GM19043 (cell line): Measurements from ENCODE around the gene DUSP1.

Experiments
- ATAC-seq: cut with Tn5 transposase; IDR thresholded peaks from one replicate; pipeline ENCODE4 v1.9.1; 2021; ENCODE audit warnings: low read depth; ENCODE audit not compliant: unreplicated experiment

DUSP1 gene

DNA sequence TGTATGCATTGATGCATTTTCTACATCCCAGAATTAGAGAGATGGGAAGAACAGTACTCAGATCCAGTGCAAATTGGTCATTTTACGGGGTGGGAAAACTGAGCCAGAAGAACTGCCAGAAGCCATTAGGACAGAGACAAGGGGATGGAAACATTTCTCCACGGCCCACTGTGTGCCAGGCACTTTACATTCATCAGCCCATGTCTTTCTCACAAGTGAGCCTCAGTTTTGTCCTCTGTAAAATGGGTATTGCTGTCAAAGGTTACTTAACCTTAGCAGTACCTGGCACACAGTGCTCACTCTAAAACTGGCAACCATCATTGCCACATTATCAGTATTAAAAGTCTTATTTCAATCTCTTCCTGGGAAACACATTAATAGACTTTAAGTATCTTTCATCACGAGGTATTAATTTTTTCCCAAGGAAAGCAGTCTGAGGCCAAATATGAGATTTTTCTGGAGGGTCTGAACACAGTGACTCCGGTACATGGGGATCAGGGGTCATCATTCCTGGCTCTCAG, 5.2 kb downstream of the DUSP1 start:
- ATAC-seq, result no peak

GRCh38 chr5:172764861-172765765, 5.9 kb downstream of the DUSP1 start:
- peak; percentile 91 for ATAC-seq

GRCh38 chr5:172763120-172763464, 7.9 kb downstream of the DUSP1 start:
- ATAC-seq, result no peak

DNA sequence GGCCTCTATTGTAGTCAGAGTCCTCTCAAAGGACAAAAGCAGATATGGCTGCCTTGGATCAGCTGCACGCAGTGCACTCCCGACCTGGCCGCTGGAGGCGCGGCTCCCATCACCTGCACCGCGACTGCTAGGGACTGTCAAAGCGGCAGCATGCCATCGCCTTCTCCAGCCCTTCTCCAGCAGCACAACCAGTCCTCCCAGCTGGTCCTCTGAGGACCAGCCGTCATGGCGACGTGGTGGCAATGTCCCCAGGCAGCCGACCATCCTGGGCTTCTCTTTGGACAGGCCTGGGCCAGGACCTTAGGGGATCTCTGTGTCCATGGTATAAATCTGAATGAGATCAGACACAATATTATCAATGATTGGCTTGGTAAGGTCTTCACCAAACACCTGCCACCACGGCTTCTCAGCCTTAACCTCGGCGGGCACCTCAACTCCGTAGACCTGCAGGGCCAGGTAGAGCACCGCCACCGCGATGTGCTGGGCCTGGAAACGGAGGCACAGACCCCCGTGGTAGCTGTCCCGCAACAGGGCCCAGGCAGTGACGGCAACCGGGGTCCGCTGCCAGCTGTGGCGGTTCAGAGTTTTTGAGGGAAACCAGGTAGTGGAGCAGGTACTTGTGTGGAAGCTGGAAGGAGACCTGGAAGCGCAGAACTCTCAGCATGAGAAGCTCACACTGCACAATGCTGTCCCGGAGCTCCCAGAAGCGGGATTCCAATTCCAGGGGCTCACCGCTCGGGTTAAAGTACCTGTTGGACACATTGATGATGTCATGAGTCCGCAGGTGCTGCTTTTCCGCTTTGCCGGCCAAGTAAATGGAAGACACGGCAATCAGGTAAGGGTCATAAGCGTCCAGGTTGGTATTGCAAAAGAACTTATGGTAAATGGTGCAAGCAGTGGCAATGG, 8.5 kb downstream of the DUSP1 start:
- ATAC-seq, result no peak

DNA sequence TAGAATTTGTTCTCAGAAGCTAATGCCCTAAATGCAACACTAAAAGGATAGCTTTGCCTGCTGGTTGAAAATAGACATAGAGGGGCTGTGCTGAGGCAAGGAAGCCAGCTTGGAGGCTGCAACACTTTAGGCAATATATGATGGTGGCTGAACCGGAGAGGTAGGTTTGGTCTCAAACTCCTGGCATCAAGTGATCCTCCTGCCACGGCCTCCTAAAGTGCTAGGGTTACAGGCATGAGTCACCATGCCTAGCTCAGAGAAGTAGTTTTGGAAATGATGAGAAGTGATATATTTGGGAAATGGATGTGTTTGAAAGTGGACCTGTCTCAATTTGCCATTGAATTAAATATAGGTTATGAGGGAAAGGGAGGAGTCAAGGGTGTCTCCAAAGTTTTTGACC, 10.0 kb downstream of the DUSP1 start:
- ATAC-seq, result no peak

GRCh38 chr5:172760136-172760535, 10.9 kb downstream of the DUSP1 start:
- ATAC-seq, result no peak

GRCh38 chr5:172758834-172759149, 12.2 kb downstream of the DUSP1 start:
- no peak for ATAC-seq

- ATAC-seq, result no peak
Observed at GRCh38 chr5:172758077-172758833, 12.7 kb downstream of the DUSP1 start.

- no peak for ATAC-seq
Observed at GRCh38 chr5:172757394-172758010, 13.5 kb downstream of the DUSP1 start.

DNA sequence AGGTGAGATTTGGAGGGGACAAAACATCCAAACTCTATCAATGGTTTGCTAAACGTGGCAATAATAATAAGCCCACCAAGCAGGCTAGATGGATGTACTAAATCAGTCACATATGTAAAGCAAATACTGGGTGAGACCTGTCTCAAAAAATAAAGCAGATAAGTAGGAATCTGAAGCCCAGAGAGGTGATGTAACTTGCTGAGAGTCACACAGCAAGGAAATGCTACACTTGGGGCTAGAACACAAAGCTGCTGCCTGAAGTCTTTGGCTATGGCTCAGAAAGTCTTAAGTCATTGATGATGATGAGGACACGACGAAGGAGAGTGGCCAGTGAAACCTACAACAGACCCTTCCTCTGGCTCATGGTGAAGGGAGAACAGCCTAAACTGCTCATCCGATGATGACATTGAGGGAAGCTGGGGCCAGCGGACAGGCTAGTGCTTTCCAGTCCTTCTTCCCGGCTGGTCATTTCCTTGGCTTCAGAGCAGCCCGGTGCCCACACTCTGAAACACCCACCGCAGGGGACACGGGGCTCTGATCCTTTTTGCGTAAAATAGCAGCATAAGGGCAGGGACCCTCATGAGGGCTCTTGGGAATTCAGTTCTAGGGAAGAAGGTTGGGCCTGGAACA, 14.1 kb downstream of the DUSP1 start:
- no peak for ATAC-seq

GRCh38 chr5:172754596-172755356, 16.2 kb downstream of the DUSP1 start:
- no peak for ATAC-seq

- no peak for ATAC-seq
Observed at GRCh38 chr5:172753101-172753500, 17.9 kb downstream of the DUSP1 start.

- ATAC-seq, result no peak
Observed at GRCh38 chr5:172751761-172752510, 19.1 kb downstream of the DUSP1 start.

DNA sequence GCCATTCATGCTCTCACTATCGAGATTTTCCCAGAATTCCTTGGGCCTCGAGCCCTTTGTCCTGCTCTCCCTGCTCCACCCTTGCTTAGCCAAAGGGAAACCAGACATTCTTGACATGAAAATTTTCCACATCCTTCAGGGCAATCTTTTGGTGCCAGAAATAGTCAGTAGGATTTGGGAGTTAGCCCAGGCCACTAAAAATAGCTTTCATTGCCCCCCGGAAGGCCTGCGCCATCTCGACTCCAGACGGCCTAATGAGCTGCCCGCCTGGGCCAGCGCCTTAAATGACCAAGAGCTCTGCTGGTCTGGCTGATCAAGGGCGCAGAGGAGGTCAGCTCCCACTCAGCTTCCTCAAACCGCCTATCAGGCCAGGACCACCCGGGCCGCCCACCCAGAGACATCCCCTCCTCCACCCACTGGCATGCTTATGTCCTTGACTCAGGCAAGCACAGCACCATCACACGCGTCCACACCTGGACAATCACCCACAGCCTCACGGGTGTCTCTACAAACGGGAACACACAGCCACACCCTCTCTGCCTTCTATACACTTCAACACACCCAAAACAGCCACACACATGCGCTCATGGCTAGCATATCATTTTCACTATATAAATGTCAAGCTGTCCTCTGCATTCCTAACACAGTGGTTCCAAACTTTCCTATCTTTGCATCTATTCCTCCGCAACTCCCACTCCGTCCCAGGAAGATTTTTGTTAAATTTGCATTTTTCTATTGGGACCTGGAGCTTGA, 20.9 kb downstream of the DUSP1 start:
- ATAC-seq, result no peak

- no peak for ATAC-seq
Observed at GRCh38 chr5:172749076-172749475, 21.9 kb downstream of the DUSP1 start.

GRCh38 chr5:172748341-172748843, 22.6 kb downstream of the DUSP1 start:
- ATAC-seq, result no peak

DNA sequence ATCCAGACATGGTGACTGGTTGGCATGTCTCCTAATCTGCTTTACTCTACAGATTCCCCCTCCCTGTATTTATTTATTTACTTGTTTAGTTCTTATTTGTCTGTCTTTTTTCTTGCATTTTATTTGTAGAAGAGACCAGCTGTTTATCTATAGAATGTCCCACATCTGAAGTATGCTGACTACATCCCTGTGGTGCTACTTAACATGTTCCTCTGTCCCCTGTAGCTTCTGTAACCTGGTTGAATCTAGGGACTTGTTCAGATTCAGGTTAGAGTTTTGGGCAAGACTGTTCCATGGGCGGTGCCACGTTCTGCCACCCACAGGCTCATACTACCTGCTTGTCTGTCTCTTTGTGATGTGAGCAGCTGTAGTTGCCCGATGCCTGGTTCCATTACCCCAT, 23.5 kb downstream of the DUSP1 start:
- no peak for ATAC-seq

DNA sequence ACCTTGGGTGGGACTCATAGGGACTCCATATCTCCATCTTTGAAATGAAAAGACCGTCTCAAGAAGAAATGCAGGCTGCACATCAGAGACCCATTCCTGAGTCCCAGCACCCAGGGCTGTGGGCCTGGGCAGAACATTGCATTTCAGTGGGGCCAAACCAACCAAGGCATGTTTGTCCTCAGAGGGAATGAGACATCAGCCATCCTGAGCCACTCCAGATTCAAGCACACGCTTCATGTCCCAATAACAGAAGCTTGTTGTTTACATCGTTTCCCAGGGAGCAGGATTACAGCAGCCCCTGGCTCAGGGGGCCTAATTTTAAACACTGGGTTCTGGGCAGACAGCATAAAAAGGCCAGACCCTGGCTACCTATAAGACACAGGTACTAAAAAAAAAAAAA, 24.3 kb downstream of the DUSP1 start:
- ATAC-seq, result no peak
